IPS-20b (cell line): Measurements from ENCODE around the gene ALDH6A1.

Experiments
- H3K27ac ChIP-seq: one replicate; pipeline ENCODE4 v1.5.1; 2013; ENCODE audit warnings: low read length
- H3K27me3 ChIP-seq: 2 replicates; pipeline ENCODE4 v1.6.1; 2013; ENCODE audit warnings: mild to moderate bottlenecking, low read length, inconsistent platforms; ENCODE audit not compliant: insufficient read depth
- H3K36me3 ChIP-seq: 2 replicates; pipeline ENCODE4 v1.6.1; 2013; ENCODE audit warnings: low read depth, mild to moderate bottlenecking, inconsistent platforms, low read length, moderate library complexity; ENCODE audit not compliant: insufficient read depth
- H3K4me1 ChIP-seq: 2 replicates; pipeline ENCODE4 v1.6.1; 2013; ENCODE audit warnings: mild to moderate bottlenecking, control low read depth, inconsistent platforms, low read length, moderate library complexity; ENCODE audit not compliant: insufficient read depth
- H3K4me3 ChIP-seq: 2 replicates; pipeline ENCODE4 v1.5.1; 2013; ENCODE audit warnings: mild to moderate bottlenecking, low read length, inconsistent platforms
- H3K9ac ChIP-seq: 2 replicates; pipeline ENCODE4 v1.6.1; 2013; ENCODE audit warnings: low read depth, mild to moderate bottlenecking, inconsistent platforms, low read length, moderate library complexity
- H3K9me3 ChIP-seq: 2 replicates; pipeline ENCODE4 v1.6.1; 2013; ENCODE audit warnings: mild to moderate bottlenecking, low read depth, low read length, inconsistent platforms; ENCODE audit not compliant: insufficient read depth

ALDH6A1 gene

DNA sequence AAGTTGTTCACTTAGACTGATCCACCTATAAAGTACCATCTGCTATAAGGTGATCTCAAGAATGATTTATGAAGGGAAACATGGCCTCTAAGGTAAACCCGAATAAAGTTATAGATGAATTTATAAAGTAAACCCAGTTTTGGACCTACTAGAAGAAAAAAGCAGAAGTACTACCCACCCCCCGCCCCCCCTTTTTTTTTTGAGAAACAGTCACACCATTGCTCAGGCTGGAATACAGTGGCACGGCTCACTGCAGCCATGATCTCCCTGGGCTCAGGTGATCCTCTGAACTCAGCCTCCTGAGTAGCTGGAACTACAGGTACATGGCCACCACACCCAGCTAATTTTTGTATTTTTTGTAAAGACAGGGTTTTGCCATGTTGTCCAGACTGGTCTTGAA lies 69.1 kb downstream of the ALDH6A1 start:
- Histone ChIP-seq H3K9me3 (no peaks in the 10 kb centered on the region), H3K27me3 (peaks cover 19% of the 10 kb centered on the region; the same call in 1 of the 2 replicates), H3K4me3 (no peak overlapping the region), H3K36me3 (no peaks in the 10 kb centered on the region; the same call in 1 of the 2 replicates), H3K4me1 (peaks cover 3% of the 10 kb centered on the region; the same call in 1 of the 2 replicates), H3K27ac (no peak overlapping the region), H3K9ac (no peak overlapping the region)

DNA sequence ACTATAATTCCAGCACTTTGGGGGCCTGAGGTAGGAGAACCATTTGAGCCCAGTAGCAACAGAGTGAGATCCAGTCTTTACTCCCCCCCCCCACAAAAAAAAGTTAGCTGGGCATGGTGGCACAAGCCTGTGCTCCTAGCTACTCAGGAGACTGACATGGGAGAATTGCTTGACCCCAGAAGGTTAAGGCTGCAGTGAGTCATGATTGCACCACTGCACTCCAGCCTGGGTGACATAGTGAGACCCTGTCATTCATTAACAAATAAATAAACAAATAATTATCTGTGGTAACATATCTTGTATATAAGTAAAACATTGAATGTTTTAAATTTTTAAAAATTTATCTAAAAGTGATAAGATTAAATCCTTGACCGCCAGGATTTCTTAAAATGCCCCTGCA lies 70.0 kb downstream of the ALDH6A1 start:
- peaks cover 10% of the 10 kb centered on the region; the same call in 1 of the 2 replicates for H3K27me3 ChIP-seq
- H3K4me3 ChIP-seq: no peak overlapping the region
- H3K9me3 ChIP-seq: no peaks in the 10 kb centered on the region
- no peaks in the 10 kb centered on the region for H3K4me1 ChIP-seq
- H3K27ac ChIP-seq: no peak overlapping the region
- H3K9ac ChIP-seq: no peak overlapping the region
- H3K36me3 ChIP-seq: no peaks in the 10 kb centered on the region; the same call in 1 of the 2 replicates

DNA sequence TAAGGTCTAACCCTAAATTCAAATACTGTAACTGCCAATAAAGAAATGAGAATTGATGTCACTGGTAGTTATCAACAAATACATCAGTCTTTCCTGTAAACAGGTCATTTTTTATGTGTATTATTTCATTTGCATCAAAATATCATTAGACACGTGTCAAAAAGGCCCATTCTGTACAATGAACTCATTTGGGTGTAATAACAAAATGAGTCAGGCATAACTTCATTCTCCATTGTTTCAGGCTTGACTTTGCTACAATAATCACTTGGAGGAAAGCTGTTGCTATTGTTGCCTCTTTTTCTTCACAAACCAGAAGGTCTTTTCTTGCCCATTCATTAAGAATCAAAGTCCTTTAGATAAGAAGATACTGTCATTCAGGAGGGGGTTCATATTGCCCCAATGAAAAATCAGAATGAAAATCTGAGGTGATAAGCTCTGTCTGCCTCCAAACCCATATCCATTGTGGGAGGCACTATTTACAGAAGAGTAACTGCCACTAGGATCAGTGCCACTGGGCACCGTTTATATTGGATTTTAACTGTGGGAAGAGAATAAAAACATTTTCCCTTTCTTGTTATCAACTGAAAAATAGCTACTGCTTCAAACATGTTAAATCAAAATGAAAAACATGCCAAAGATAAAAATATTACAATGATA lies 75.3 kb downstream of the ALDH6A1 start:
- Histone ChIP-seq H3K4me1 (no peaks in the 10 kb centered on the region), H3K27me3 (no peaks in the 10 kb centered on the region), H3K9me3 (no peaks in the 10 kb centered on the region), H3K27ac (no peak overlapping the region), H3K9ac (no peak overlapping the region), H3K4me3 (no peak overlapping the region), H3K36me3 (no peaks in the 10 kb centered on the region; the same call in 1 of the 2 replicates)
